AML-193 (cell line): ENCODE data around the gene RAB33A.
A peak's percentile ranks its signal among the peaks of the same experiment; 100 is the strongest.

Experiments used
- DNase-seq, 2 experiments: peaks; one replicate each; lab custom pipeline; 2025; lab: John Stamatoyannopoulos, UW

Gene RAB33A

DNA sequence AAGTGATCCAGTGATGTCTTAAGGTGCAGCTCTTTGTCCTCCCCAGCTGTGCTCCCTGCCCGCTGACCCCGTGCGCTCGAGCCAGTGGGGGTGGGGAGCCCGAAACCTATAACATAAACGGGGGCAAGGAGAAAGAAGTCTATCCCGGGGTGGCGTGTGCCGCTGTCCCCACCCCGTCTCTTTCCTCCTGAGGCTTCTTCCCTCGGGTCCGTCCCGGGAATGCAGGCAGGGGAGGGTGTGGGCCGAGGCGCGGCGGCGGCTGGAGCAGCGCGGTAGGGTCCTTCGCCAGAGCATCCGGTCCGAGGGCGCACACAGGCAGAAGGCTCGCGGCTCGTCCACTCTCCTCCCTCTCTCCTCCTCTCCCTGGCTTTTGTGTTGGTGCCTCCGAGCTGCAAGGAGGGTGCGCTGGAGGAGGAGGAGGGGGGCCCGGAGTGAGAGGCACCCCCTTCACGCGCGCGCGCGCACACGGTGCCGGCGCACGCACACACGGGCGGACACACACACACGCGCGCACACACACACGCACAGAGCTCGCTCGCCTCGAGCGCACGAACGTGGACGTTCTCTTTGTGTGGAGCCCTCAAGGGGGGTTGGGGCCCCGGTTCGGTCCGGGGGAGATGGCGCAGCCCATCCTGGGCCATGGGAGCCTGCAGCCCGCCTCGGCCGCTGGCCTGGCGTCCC is at the start of gene RAB33A:
RAB33A (plus strand) TSS at position 517 of the 681 bp plus-strand sequence; CDS start at position 618, 101 bp downstream.
- DNase-seq: peak in 1 of 2 experiments; percentile 11

DNA sequence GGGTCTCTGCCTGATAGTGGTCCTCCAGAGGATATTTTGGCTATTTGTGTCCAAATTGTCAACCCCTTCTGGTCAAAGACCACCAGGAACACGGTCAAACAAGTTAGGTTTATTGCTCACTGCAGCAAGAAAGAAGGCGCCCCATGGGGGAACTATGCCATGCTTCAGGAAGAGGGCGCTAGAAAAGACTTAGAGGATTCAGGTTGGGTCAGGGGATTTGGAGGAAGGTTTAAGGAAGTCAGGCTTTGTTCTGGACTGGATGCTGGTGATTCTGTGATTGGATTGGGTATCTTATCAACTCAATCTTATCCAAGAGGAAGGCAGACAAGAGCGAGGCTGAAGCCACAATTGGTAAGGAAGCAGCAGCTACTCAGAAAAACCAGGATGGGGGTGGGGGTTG is 47.2 kb upstream of the RAB33A start:
- no peak for DNase-seq

DNA sequence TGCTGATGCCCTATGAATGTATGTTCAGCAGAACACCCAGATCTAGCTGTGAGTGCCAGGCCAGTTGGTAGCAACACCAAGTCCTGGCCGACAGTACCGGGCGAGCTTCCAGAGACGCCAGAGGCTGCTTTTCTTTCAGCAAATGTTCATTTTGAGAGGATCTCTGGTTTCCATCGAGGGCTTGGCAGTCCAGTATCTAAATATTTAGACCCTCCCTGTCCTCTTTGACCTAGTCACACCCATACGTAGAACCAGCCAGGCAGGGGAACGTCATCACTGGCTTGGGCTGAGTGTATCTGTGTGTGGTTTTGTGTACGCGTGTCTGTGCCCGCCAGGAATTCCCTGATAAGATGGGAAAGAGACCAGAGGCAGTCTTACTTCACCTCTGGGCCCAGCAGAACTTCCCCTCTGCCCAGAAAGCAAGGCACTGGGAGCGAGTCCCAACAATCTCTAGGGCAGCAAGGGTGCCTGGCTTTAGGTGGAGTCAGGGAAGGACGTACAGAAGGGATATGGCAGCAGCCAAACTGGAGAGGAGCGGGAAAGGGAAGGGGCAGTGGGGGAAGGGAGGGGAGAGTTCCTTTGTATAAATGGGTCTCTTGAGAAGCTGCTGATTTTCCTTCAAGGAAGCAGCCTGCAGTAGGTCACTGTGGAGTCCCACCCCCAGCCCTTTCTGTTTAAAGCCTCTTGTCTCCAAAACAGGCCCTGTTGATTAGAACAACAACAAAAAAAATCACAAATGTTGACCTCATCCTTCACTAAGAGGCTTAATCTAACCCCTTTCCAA is 46.5 kb upstream of the RAB33A start:
- DNase-seq: no peak

DNA sequence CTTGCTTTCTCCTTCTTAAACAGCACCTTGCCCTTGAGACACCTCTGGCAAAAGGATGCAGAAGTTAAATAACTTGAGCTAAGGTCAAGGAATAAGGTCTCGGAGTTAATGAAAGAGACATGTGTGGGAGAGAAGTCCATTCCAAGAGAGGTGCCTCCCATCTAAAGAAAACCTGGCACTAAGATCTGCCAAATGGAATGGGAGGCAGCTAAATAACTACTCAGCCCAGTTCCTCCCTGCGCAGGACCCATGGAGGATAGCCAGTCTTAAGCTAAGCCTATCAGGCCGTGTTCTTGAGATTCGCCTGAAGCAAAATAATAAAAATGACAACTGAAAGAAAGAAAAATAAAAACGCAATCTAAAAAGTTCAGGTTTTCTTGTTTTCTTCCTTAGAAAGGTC is 40.8 kb upstream of the RAB33A start:
- DNase-seq: no peak

DNA sequence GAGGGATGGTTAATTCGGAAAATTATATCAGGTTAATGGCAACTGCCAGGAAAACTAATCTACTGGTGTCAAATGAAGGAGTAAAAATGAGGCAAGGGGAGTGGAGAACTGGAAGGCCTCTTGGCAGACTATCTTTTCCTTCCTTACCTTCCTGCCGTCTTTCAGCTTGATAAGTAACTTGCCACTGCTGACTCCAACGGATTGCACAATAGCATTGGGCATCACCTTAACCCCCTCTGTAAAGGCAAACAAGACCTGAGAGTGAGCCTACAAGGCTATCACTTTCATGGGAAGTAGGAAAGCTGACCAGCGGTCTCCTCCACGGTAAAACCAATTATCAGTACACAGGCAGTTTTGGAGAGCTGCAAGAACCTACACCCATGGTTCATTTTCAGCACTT is 35.3 kb upstream of the RAB33A start:
- DNase-seq: no peak

DNA sequence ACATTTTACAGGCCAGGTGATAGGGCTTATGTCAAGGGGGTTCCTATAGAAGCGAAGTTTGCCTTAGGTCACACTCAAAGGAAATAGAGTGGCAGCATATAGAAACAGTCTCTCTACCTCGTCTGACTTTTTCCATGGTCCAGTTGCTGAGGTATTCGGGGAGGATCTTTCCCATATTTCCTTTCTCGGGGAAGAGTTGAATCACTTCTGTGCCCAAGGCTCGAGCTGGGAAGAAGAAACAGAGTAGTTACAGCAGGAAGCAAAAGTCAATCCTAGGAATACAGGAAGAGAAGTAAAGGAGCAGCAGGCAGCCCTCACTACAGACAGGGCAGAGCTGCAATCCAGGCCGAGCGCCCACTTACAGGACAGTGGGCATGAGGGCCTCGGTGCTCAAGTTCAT is 34.8 kb upstream of the RAB33A start:
- no peak for DNase-seq

DNA sequence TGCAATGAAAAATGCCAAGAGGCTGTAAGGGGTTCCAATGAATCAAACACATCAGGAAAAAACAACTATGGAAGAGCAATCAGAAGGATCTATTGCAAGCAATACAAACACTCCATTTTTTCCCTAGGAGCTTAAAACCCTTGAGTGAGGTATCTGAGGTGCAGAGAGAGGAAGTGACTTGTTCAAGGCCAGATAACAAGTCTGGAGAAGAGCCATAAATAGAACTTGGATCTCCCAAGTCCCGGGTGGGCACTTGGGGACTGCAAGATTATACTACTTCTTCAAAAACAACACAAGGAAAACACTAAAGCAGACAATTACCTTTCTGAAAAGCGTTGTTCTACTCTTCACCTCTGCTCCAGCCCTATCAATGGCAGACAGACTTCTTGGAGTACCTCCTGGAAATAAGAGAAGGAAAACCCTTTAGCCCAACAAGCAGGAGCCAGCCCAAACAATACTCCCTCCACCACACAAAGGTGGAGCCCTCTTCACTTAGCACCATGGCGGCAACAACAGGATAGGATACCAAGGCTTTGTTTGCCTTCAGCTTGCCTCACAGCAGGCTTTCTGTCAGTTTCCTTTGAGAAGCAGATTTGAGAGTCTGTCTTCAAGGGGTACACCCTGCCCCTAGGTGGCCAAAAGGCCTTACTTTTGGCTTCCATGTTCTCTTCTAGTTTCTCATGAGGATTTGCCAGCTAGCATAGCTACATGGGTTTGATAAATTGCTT is 32.1 kb upstream of the RAB33A start:
- DNase-seq: no peak

DNA sequence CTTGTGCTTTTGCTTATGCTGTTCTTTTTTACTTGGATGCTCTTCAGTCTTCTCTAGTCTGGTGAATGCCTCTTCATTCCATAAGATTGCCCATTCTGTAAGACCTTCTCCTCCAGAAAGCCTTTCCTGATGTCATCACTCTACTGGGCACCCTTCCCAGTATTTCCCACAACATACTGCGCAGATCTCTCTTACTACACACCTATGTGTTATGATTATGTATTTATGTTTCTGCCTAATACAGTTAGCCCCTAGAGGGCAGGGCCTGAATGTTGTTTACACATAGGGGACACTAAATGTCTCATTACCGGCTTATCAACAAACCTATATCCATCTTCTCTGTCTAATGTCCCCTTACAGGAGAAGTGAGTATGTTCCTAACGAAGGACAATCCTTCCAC is 27.3 kb upstream of the RAB33A start:
- DNase-seq: no peak

DNA sequence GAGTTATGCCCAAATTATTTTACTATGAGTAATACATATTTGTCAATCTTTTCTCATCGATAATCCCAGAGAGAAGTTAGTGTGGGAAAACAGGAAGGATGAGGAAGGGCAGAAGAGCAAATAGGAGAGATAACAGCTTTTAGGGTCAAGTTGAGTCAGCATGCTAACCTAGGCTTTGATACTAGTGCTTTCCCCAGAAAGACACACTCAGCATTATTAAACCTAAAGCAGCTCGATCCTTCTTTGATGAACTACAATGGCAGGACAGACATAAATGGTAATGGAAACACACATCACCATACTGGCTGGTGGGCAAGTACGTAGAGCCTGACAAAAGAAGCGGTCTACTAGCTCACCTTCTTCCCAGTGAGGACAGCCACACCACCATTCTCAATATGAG is 26.6 kb upstream of the RAB33A start:
- no peak for DNase-seq

DNA sequence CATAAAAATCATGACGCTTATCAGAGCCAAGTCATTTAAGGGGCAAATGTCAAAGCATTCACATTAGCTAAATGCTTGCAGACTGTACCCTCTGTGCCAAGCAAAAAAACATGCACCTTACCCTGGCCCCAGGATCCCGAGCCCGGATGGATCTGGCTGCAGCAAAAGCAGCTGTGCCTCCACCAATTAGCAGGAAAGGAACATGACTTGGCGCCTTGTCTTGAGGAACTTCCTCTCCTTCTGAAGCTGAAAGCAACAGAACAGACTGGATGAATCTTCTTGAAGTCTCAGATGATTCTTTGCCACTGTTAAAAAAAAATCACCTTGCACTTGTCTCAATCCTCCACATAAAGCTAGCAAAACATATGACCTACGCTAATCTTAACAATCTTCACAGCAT is 24.1 kb upstream of the RAB33A start:
- no peak for DNase-seq

DNA sequence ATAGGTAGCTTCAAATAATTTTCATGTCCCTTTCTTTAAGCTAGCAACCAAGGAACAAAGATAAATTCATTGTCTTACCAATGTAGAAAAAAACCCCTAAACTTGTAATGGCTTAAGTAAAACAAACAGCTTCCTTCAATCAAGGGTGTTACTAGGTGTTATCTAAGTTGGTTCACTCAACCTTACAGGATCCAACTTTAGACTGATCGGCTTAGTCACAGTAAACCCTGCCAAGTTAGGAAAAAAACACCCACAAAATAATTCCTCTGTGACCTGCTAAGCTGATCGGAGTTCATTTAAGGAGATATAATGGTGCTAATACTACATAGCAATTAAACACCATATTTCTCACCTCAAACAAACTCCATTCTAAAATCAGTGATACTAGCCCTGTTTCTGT is 16.2 kb upstream of the RAB33A start:
- no peak for DNase-seq

DNA sequence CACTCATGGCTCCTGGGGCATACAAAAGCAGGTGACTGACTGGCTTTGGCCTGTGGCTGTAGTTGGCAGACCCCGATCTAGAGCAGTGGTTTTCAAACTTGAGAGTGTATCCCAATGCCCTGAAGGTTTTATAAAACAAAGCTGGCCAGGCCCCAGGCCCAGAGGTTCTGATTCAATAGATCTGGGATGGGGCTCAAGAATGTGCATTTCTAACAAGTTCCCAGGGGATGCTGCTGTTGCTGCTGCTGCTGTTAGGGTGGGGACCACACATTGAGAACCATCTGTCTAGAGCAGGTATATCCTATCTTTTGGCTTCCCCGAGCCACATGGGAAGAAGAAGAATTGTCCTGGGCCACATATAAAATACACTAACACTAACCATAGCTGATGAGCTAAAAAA is 13.5 kb upstream of the RAB33A start:
- DNase-seq: no peak

DNA sequence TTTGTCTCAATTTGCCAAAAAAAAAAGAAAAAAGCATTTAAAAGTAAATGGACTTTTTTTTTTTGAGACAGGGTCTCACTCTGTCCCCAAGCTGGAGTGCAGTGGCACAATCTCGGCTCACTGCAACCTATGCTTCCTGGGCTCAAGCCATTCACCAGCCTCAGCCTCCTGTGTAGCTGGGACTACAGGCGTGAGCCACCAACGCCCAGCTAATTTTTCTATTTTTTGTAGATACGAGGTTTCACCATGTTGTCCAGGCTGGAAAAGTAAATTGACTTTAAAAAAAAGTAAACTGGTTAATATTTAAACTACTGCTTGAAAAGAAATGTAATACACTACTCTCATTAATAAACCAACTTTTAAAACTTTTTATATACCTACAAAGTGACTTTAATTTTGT is 12.0 kb upstream of the RAB33A start:
- no peak for DNase-seq

DNA sequence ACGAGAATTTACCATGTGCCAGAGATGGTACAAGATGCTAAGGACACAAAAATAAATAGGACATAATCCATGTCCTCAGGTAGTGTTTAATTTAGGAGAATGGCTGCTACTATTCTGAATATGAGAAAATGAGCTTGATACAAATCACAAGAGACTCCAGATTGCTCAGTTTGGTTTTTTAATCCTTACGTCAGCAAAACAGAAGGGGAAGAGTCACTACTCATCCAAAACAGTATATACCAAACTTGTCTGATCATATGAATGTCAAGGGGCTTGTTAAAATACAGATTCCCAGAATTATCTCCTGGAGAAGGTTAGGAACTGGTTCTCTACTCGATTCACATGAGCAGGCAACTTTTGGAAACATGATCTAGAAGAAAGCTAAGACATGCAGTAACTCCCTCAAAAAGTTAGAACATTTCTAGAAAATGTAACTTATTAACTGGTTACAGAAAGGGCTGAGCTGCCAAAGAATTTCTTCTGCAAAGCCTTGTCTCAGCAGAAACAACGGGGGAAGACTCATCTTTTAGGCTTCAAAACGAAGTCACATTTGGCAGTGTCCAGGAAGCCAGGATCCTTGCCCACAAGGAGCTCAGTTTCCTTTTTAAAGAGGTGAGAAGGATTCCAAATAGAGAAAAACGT is 9.5 kb upstream of the RAB33A start:
- DNase-seq: no peak

DNA sequence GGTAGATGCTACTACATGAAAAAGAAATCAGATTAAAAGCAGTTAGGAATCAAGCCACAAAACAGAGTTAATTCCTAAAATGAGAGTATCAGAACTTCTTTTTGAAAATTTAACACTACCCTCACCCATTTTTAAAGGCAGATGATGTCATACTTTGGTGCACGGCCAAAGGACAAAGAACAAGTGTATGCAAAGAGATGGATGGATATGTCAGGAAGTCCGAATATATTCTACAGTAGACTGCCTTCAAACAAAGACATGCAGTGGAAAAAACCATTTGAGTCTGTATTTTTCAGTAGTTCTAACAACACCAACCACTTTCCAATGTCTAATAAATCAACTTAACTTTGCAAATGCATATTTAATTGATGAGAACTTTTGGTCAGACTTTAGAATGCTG is 8.4 kb upstream of the RAB33A start:
- no peak for DNase-seq

DNA sequence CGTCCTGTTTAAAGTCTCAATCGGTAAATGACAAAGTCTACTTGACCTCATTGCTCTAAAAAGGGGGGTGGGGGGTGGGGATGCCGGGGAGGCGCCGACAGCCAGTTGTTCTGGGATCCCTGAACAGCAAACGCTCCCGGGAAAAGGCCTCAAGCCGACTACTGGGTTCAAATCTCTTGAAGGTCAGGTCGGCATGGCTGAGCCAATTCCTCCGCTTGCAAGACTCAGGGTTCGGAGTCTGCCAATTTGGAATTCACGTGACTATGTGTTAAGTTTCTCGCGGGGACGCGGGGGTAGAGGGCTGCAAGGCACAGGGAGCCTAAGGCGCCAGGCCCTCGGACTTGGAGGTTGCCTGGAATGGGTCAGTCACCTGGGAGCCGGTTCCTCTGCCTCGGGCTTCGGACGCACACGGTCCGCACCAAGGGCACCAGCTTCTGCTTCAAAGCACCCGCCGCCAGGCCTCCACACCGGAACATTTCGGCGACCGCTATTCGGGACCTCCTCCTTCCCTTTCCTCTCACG is 6.5 kb upstream of the RAB33A start:
- DNase-seq: no peak

DNA sequence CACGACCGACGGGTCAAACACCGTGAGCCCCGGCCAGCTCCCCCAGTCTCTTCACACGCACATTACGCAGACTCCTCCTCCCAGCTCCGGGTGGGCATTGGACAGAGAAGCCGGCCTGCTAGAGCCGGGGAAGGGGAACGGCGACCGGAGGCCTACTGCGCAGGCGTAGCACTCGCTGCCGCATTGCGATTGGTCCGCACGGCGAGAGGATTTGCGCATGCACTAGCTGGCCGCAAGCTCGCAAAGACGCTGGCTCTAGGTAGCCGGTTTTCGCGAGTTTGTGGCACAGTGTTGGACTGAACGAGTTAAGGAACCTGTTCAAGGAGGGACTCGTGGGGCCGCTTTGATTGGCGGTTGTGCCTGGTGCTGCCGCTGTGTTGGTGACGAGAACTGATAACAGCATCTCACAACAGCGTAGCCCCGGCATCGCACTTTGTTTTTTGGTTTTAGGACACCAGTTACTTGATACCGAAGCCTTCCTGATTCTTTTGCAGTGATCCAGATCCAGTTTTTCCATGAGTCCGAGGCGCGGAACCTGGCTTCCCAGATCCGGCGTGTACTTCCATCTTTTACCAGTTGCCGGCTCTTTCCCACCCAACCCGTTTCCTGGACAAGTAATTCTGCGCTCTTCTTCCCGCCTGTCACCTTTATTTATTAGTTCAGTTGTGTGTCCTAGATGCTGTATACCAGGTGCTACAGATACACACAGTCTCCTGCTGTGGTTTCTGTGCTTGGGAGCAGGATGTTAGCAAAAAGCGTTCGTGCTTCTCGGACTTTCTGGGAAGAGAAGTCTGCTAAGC is 5.9 kb upstream of the RAB33A start, which contains the start of gene AIFM1:
AIFM1 (minus strand) TSS at position 139 of the 800 bp plus-strand sequence. CDS start 185 bp downstream, outside the sequence.
- DNase-seq: peak; percentile 79 to 80

DNA sequence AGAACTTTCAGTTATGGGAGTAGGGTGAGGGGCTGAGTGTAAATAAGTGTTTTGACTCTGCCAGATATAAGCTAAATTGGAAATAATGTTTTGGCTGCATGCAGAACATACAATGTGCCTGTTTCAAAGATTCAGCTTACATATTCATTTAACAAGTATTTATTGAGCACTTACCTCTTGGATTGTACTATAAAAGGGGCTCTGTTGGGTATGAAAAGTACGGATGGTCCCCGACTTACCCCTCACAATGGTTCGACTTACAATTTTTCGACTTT is 5.3 kb upstream of the RAB33A start:
- DNase-seq: no peak

DNA sequence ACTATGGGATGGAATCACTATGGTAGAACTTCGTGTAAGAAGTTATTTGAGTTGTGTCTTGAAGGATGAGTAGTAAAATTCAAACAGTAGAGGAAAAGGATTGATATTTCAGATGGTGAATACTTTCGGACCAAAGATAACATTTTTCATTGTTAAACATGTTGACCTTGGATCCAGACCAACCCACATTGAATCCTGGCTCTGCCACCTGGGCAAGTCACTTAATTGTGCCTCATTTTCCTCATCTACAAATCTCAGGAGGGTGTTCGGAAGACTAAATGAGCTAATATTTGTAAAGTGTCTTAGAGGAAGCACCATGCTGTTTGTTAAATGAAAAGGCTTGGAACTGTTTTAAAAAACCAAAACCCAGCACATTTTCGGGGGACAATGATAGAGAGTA is 4.7 kb upstream of the RAB33A start:
- no peak for DNase-seq

DNA sequence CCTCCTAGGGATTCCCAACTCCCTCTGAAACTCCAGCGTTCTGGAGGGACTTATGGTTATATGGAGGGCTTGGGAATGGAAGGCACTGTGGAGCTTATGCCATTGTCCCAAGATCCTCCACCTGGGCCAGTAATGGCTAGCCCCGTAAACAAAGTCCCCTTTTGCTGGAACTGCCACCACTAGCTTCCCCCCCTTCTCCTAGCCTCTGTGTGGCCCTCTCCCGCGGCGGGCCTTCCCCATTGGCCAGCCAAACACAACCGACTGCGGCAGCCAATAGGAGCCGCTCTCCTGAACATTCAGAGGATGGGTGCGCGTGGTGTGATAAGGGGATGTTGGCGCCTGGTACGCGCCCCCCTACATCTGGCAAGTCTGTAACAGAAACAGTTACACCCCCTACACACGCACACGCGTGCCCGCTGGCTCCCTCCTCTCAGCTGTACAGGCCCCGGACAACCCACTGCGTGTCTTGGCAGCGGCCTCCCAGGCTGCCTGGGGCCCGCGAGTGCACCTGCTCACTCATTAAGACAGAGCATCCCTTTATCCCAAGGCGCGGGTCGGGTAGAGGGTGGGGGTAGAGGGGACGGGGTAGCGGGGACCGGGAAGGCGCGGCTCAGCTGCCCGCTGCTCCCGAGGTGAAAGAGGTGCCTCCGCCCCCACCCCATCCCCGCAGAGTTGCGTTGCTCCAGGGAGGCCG is 863 bp upstream of the RAB33A start:
- DNase-seq: peak; percentile 59 to 60
